ENCODE measurements around the gene TP63.

The TP63 gene

DNA sequence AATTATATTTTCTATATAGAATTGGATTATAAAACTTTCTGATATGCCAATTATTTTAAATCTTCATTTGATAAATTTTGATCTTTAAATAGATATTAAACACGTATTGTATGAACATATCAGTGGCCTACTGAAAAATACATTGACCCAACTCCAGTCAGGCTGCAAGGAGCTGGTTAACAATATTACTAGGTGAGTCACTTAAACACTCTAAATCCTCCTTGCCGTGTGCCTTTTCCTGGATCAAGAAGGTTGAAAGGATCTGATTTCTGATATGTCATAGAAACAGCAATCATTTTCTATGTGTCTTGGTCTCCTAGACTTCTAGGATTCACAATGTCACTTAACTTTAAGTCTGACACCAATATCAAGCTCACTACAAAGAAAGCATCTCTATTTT, 123.2 kb downstream of the TP63 start:
- H3K4me3 ChIP-seq (replicated peaks in 1 of 2; ENCODE audit: low read depth in 2 of 2, low read length in 2 of 2): no peak overlapping the region
- no peak for DNase-seq (ENCODE audit: low read depth in 2 of 2)
- TF ChIP-seq, protein P1, sequence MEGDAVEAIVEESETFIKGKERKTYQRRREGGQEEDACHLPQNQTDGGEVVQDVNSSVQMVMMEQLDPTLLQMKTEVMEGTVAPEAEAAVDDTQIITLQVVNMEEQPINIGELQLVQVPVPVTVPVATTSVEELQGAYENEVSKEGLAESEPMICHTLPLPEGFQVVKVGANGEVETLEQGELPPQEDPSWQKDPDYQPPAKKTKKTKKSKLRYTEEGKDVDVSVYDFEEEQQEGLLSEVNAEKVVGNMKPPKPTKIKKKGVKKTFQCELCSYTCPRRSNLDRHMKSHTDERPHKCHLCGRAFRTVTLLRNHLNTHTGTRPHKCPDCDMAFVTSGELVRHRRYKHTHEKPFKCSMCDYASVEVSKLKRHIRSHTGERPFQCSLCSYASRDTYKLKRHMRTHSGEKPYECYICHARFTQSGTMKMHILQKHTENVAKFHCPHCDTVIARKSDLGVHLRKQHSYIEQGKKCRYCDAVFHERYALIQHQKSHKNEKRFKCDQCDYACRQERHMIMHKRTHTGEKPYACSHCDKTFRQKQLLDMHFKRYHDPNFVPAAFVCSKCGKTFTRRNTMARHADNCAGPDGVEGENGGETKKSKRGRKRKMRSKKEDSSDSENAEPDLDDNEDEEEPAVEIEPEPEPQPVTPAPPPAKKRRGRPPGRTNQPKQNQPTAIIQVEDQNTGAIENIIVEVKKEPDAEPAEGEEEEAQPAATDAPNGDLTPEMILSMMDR (IDR thresholded peaks at IDR 0.05; ENCODE audit: low read depth, low read length): no peak

DNA sequence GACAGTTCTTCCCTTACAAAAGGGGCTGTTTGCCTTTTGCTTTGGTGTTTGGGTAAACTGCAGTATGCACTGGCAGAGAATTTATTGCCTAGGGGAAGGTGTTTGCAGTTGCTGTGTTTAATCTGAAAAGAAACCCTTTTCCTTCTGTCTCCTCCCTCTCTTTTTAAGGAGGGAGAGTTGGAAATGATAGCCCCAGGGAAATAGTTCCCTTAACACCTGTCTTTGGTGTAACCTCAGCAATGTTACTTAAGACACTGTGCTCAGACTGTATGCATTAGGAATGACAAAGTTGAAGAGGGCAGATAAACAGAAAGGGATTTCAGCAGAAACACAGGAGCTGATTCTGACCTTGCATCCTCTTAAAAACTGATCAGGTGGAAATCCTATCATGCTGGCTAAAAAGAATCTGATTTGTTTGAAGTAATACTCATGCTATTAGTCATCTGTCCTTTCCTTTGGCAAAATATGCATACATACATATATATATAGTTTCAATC, 125.4 kb downstream of the TP63 start:
- no peak overlapping the region for H3K4me3 ChIP-seq (replicated peaks in 1 of 2; ENCODE audit: low read depth in 2 of 2, low read length in 2 of 2)
- peak in 1 of 2 donors; percentile 3 for DNase-seq (ENCODE audit: low read depth in 2 of 2)
- TF ChIP-seq, protein P1 (IDR thresholded peaks at IDR 0.05; ENCODE audit: low read depth, low read length): no peak

DNA sequence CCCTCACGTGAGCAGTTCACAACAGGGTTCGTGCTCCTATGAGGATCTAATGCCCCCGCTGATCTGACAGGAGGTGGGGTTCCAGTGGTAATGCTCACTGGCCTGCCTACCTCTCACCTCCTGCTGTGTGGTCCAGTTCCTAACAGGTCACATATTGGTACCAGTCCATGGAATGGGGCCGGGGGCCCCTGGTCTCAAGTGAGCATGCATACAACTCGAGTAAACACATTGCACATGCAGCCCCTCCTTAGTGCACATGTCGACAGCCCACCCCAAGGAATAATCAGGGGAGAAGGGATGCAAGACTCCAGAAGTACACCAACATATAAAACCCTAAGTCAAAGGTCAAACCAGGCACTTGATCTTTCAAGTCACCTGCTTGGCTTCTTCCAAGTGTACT, 127.0 kb downstream of the TP63 start:
- TF ChIP-seq, protein P1 (IDR thresholded peaks at IDR 0.05; ENCODE audit: low read depth, low read length): no peak
- no peak overlapping the region for H3K4me3 ChIP-seq (replicated peaks in 1 of 2; ENCODE audit: low read depth in 2 of 2, low read length in 2 of 2)
- no peak for DNase-seq (ENCODE audit: low read depth in 2 of 2)

DNA sequence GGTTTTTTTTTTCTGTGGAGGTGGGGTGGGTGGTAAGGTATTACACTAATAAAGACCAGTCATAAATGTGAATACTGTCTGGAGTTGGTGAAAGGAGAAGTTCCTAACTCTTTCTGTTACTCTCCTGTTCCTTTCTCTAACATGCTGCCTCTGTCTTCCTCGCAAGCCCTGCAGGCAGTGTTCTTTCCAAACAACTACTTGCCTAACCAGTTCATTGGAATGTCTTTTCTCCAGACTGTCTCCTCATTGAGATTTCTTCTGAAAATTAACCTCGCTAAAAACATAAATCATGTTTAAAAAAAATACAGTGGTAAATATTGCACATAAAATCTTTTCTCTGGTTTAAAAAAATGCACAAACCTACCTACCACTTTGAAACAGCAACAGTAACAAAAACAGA, 135.2 kb downstream of the TP63 start:
- TF ChIP-seq, protein P1 (IDR thresholded peaks at IDR 0.05; ENCODE audit: low read depth, low read length): no peak
- no peak overlapping the region for H3K4me3 ChIP-seq (replicated peaks in 1 of 2; ENCODE audit: low read depth in 2 of 2, low read length in 2 of 2)
- no peak for DNase-seq (ENCODE audit: low read depth in 2 of 2)

DNA sequence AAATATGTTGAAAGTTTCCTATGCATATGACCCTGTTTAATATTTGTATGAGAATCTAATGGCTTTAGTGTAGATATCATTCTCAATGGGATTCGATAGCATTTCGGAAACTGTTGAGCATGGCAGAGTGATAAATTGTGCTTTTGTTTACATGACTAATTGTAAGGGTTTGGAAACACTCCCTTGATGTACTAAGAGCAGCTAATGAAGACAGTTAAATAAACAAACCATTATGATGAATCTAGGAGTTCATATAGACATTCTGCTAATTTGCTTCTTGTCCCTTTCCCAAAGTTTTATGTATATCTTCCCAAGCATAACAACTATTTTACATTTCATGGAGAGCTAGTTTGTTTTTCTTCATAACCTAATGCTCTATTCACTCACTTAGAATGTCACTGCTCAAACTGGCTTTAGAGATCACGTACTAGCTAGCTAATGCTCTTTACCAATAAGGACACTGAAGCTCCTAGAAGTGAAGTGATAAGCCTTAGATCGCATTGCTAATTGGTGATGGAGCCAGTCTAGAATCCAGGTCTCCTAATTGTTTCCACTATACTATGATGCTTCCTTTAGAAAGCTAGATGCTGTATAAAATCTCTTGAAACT, 140.8 kb downstream of the TP63 start:
- TF ChIP-seq, protein P1 (IDR thresholded peaks at IDR 0.05; ENCODE audit: low read depth, low read length): no peak
- DNase-seq (ENCODE audit: low read depth in 2 of 2): no peak
- H3K4me3 ChIP-seq (replicated peaks in 1 of 2; ENCODE audit: low read depth in 2 of 2, low read length in 2 of 2): no peak overlapping the region

DNA sequence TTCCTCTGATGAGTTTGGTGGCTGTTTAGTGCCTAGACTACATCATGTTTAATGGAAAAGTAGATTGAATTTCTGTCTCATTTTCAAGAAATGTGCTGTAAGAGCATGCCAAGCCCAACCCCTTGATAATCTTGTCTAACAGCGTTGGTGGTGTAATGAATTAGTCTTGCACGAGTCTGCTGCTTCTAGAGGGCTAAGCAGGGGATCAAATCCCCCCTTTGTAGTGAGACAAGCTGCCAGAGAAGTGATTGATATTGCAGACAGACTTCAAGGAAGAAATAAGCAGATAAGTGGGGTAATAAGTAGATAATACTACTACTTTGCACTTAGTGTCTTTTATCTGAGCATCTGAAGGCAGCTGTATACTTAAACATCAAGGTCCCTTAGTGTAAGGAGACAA, 141.4 kb downstream of the TP63 start:
- DNase-seq (ENCODE audit: low read depth in 2 of 2): peak; percentile 6 to 47
- TF ChIP-seq, protein P1 (IDR thresholded peaks at IDR 0.05; ENCODE audit: low read depth, low read length): no peak
- no peak overlapping the region for H3K4me3 ChIP-seq (replicated peaks in 1 of 2; ENCODE audit: low read depth in 2 of 2, low read length in 2 of 2)

DNA sequence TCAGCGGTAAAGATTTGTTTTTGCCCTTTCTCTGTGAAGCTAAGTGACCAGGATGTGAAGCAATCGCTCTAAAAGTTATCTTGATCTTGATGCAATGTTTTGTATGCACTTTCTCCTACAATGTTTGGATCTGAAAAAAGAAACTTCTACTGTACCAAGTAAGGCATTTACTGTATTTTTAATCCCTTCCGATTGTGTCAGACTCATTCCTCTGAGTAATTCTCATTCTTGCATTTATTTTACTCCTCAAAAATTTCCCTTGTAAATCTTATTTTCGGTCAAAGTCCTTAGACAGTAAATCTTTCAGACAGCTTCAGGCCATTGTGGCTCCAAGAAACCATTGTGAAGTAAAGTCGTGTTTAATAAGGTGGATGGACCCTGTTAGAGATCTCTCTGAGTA, 141.9 kb downstream of the TP63 start:
- TF ChIP-seq, protein P1 (IDR thresholded peaks at IDR 0.05; ENCODE audit: low read depth, low read length): no peak
- H3K4me3 ChIP-seq (replicated peaks in 1 of 2; ENCODE audit: low read depth in 2 of 2, low read length in 2 of 2): no peak overlapping the region
- peak; percentile 42 to 51 for DNase-seq (ENCODE audit: low read depth in 2 of 2)

Data from cardiac fibroblast (primary cell).